ENCODE results near the gene PPP2R2C. TPM values are rescaled to one million over a fixed set of nuclear protein-coding genes. Genes with fewer than 3 reads are reported as not detected.

The PPP2R2C gene
- total and polyA plus RNA-seq, 2 of the 4 experiments (the other 2 are of a cell fraction), result 0.03 TPM; not detected in 1

DNA sequence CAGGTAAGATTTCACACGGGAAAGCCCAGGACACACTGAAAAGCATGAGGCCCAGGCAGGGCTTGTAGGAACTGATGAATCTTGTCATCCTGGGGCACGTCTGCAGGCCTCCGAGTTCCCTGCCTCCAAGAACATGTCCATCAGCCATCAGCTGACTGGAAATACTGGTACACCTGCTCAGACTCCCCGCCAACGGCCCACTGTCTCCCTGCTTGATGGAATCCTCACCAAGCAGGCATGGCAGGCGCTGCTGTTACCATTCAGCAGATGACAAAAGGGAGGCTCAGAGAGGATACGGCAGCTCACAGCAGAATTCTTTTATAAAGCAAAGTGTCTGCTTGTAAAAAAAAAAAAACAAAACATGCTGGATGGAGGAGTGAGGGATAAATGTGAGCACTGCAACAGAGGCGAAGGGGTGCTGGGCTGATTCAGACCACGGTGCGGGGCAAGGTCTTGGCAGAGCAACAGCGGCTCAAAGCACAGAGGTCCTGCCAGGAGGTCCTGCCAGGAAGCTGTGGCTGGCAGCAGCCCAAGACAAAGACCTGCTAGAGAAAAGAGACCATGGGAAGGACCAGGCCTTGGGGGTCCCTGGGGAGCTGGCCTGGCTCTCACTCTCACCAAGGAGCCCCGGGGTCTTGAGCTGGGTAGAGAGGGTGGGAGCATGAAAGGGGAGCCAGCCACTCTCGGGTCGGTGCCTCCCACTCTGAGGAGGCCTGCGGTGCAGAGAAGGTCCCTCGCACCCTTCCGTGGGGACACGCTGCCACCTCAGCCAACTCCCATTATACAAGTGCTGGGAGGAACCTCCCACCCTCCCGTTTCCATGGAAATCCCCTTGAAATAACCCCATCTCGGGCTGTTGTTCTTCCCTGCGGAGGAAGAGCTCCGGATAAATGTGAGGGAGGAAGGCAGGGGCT, 25.6 kb downstream of the PPP2R2C start (continued):
- no peak for TF ChIP-seq RFX5 (IDR thresholded peaks at IDR 0.05; ENCODE audit: low read depth, low read length)

DNA sequence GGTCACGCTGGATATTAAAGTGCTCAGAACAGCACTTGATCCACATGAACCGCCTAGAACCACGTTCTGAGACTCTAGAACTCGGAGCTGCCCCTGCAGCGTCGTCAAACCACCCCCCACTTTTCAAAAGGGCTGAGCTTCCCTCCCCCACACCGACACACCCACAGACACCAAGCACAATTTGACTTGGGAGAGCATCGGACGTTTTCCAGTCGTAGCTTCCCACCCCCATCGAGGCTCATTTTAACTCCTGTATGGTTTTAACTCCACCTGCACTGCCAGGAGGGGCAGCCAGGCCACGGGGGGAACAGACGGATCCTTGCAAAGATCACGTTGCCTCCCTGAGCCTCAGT, 26.3 kb downstream of the PPP2R2C start:
- Histone ChIP-seq H3K27me3 (ENCODE audit: control insufficient read depth, insufficient read depth, low read length) (peaks cover 19% of the 10 kb centered on the region; the same call in 1 of the 2 replicates), H4K5ac (ENCODE audit: low read depth, low read length) (no peak overlapping the region), H2AFZ (replicated peaks; ENCODE audit: low read length, poor library complexity) (no peak overlapping the region), H3K9ac (ENCODE audit: low read depth, low read length) (no peak overlapping the region), H3K56ac (ENCODE audit: extremely low read depth, insufficient read depth, low read length) (no peak overlapping the region), H3K14ac (replicated peaks; ENCODE audit: low read depth, low read length) (no peak overlapping the region), H3K18ac (ENCODE audit: low read depth, low read length) (no peak overlapping the region), H2BK15ac (ENCODE audit: low read depth, low read length) (no peak overlapping the region), H4K20me1 (ENCODE audit: insufficient read depth, low read length) (no peaks in the 10 kb centered on the region), H4K91ac (ENCODE audit: insufficient read depth, low read depth, low read length) (no peak overlapping the region), H4K8ac (ENCODE audit: low read depth in 2 of 2, low read length in 2 of 2) (no peak overlapping the region), H3K9me3 (ENCODE audit: control insufficient read depth, insufficient read depth, low read length) (no peaks in the 10 kb centered on the region), H2AK9ac (replicated peaks; ENCODE audit: low read depth, low read length, poor library complexity) (no peak overlapping the region), H2AK5ac (ENCODE audit: low read depth, low read length) (no peak overlapping the region), H2BK5ac (ENCODE audit: low read depth, low read length, poor library complexity, severe bottlenecking) (no peak overlapping the region), H3K4ac (ENCODE audit: low read depth, low read length) (no peak overlapping the region), H3K36me3 (ENCODE audit: control insufficient read depth, insufficient read depth, low read length) (no peaks in the 10 kb centered on the region), H3K79me1 (ENCODE audit: low read depth in 1 of 2, low read length in 2 of 2) (no peaks in the 10 kb centered on the region), H3K9me1 (ENCODE audit: insufficient read depth, low read length) (no peaks in the 10 kb centered on the region), H3K4me1 (ENCODE audit: control insufficient read depth, insufficient read depth, low read length) (no peaks in the 10 kb centered on the region), H3K4me2 (ENCODE audit: low read depth, low read length) (no peak overlapping the region), H3K27ac (ENCODE audit: insufficient read depth, low read length) (no peak overlapping the region), H3K4me3 (ENCODE audit: insufficient read depth, low read depth, low read length) (no peak overlapping the region), H2BK20ac (ENCODE audit: low read depth, low read length) (no peak overlapping the region), H3K23ac (ENCODE audit: low read depth, low read length) (no peak overlapping the region), H2BK120ac (ENCODE audit: low read depth, low read length) (no peak overlapping the region)
- dilution Hi-C loops (cut with HindIII; ENCODE audit: low sequenced_read_pairs, unreplicated experiment), result no loop called here
- no TSS peak for BruUV-seq (replicated peaks)
- intact Hi-C loops (cut with micrococcal nuclease), result no loop called here
- ChIA-PET CTCF (no interaction called here), POLR2A (ENCODE audit: unreplicated experiment) (no interaction called here)
- in situ Hi-C loops (cut with MboI; ENCODE audit: low sequenced_read_pairs), result loop anchor here (25.0 kb wide), 1 partner anchor 409 kb away; no protein-coding TSS in a partner anchor
- 52% methylated on average over 9 of the region's 14 CpGs; no CpG with 5 or more reads in 1 of the 2 experiments for WGBS, 2 experiments (ENCODE audit: extremely low coverage in 2 of 2, insufficient read length in 1 of 2)
- no peak for DNase-seq
- ATAC-seq (ENCODE audit: low read depth), result no peak
- TF ChIP-seq SMC3 (IDR thresholded peaks at IDR 0.05; ENCODE audit: low read depth, low read length) (no peak), RFX5 (IDR thresholded peaks at IDR 0.05; ENCODE audit: low read depth, low read length) (no peak), CTCF (conservative IDR thresholded peaks at IDR 0.05; ENCODE audit: low read depth, low read length) (no peak), ELK1 (IDR thresholded peaks at IDR 0.05; ENCODE audit: borderline replicate concordance, low read depth, low read length) (no peak), USF2 (IDR thresholded peaks at IDR 0.05; ENCODE audit: low read depth, low read length) (no peak), BHLHE40 (IDR thresholded peaks at IDR 0.05; ENCODE audit: low read depth, low read length) (no peak), MXI1 (IDR thresholded peaks at IDR 0.05; ENCODE audit: borderline replicate concordance, low read depth, low read length) (no peak), MAZ (IDR thresholded peaks at IDR 0.05; ENCODE audit: borderline replicate concordance, low read depth, low read length) (no peak), RCOR1 (IDR thresholded peaks at IDR 0.05; ENCODE audit: insufficient replicate concordance, low read length) (no peak), CEBPB (IDR thresholded peaks at IDR 0.05; ENCODE audit: low read depth, low read length) (no peak), POLR2A (IDR thresholded peaks at IDR 0.05; ENCODE audit: low read depth, low read length) (no peak), MAFK (IDR thresholded peaks at IDR 0.05; ENCODE audit: low read depth, low read length) (no peak)

Measured in IMR-90 (cell line).